GM18502 (cell line): ENCODE data around the gene DSCAM.

Experiments used
- ATAC-seq: cut with Tn5 transposase; IDR thresholded peaks from one replicate; pipeline ENCODE4 v1.9.1; 2021; ENCODE audit warnings: mild to moderate bottlenecking; ENCODE audit not compliant: unreplicated experiment, poor library complexity

The DSCAM gene

GRCh38 chr21:40840401-40841125 is 6.4 kb downstream of the DSCAM start:
- no peak for ATAC-seq

GRCh38 chr21:40839521-40839920 is 7.4 kb downstream of the DSCAM start:
- no peak for ATAC-seq

DNA sequence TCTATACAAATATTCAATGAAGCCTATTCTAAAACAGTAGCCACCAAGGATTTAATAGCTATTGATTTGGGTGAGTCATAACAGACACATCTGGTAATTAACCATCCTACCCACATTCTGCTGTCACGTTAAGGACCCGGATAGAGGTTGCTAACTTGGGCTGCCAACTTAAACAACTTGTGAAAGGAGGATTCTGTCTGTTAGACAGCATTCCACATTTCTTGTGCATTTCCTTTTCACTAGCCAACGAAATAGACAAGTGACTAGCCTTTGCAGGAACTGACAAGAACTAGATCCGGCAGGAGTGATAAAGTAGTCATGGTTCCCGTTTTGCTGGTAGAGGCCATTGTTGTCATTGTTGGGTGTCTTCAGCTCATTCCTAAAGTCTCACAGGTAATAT is 9.5 kb downstream of the DSCAM start:
- no peak for ATAC-seq

- ATAC-seq: no peak
Measured at GRCh38 chr21:40835184-40835694, 11.7 kb downstream of the DSCAM start.

DNA sequence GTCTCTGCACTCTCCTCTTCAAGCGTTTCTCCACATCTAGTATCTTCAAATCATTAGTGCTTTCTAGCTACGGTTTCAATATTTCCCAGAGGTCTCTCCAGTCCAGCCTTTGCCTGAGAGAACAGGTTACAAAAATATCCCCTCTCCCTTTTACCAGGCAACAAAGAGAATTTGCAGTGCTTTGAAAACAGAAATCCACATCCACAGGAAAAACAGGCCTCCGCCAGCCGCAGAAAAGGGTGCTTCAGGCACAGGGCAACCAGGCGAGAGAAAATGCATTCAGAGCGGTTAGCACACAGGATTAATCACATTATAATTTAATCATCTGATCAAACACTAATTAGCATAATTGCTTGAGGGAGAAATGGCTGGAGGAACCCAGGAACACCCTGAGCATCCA is 13.8 kb downstream of the DSCAM start:
- ATAC-seq: no peak

DNA sequence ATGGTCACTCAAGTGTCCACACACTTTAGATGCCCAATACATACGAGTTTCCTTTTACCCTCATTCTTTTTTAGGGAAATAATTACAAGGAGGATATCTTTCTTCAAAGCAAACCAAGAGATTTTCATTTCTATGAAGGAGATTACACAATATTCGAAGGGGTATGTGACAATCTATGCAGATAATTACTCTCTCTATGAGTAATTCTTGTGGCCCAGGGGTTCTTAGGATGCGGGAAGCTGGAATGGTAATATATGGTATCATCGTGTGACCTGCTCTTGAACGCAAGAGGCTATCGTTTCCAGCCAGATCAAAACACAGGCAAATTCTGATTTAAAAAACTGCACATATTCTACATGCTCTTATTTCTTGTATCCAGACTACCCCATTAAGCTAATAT is 14.6 kb downstream of the DSCAM start:
- ATAC-seq: no peak

DNA sequence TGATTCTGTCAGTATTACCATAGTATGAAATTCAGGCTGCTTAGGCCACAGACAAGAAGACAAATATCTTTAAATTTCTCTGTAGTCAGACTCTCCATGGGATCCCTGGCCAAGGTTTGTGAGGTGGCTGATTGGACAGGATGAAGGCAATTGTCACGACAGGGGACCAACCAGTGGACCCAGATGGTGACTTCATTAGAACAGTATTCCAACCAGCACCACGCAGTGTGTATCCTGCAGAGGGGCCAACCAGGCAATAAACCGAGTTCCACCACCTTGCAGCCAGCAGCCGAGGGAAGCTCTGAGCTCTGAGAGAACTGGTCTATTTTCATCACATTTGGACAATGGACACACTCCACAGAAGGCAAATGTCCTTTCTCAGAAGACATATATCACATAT is 16.1 kb downstream of the DSCAM start:
- no peak for ATAC-seq

DNA sequence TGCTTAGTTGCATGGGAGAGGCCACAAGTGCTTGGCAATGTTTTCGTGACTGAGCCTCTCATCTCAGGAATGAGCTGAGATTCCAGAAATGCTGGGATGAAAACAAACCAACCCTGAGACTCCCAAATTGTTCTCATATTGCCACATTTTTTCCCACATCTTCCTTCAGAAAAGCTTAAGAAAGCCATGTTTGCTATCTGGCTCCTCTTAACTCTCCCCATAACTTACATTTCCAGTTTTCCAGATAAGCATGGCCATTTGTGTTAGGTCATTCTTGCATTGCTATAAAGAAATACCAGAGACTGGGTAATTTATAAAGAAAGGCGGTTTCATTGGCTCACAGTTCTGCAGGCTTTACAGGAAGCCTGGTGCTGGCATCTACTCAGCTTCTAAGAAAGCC is 17.2 kb downstream of the DSCAM start:
- no peak for ATAC-seq

DNA sequence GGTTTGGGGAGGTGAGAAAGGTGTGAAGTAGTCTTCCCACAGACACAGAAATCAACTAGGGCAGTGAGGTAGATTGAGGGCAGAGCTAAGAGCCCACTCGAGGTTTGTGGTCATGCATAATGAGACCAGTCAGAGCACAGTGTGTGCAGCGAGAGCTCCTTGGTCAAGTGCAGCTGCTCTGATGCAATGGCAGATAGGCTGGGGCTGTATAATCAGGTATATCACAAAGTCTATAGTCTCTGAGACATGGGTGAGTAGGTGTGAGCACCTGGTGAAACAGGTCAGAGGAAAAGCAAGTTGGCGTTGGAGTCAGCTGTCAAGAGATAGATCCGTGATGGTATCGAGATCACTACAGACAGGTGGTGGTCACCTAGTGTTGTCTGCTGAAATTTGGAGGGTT is 17.6 kb downstream of the DSCAM start:
- ATAC-seq: no peak

DNA sequence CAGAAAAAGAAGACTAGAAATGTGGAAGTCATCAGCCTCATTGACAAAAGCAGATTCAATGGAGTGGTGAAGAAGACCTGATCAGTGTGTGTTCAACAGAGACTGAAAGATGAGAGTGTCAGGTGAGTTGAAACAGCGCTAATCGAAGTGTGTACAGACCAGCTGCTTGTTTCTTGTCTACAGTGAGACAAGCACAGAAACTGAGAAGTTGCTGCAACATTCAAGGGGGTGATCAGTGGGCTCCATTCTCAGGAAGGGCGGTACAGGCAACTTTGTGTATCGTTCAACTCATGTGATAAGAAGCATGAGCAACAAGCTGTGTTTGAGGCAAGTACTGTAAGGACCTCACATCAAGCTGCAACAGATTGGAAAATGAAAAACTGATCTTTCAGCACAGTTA is 19.4 kb downstream of the DSCAM start:
- no peak for ATAC-seq

DNA sequence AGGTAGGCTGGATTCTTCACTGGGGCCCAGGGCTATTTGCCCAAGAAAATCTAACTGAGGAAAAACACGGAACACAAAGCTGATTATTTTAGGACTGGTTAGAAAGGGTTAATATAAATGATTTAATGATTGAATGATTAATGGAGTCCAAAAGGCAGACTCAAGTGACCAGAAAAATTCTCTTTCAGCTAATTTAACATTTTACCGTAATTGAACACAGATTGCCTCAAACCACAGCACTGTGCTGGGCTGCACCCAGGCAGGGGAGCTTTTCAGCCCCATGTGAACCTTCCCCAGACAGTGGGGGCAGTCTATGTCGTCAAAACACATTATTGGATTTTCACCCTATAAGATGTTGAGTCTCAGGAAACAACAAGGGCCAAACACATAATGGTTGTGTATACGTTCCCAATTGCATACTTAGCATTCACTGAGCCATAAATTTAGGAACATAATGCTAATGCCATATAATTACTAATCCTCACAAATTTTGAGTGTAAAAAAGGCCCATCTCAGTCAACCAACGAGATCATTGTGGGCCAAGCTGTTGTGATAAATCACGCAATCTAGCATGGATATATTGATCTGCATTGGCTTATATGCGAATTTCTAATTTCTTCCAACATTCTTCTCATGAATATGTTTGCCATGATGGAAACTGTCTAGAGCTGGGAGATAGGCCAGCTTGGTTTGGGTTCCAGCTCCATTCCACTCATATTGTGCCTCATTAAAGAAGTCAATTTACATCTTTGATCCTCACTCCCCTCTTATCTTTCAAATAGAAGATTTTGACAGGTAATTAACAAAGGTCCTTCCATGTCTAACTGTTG is 27.7 kb downstream of the DSCAM start:
- ATAC-seq: no peak

- no peak for ATAC-seq
Measured at GRCh38 chr21:40813918-40814317, 33.0 kb downstream of the DSCAM start.

DNA sequence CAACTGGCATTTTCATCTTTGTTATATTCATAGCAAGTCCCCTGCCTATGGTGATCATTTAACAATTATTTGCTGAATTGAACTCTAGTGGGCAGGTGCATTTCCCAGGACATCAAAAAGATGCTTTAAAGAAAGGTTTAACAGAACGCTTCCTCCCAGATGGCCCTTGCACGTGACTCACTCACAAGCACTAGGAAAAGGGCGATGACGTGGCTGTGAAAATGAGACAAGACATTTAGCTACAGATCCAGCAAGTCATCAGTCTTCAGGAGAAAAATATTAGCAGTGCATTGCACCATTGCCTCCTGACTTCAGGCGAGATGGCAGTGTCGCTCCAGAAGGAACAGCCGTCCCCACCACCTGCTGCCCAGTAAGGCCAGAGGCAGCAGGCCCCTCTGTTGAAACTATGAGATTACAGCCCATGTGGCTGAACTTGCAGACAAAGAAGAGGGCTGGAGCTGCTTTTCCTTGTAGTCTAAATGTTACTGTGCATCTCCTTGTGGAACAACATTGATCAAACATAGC is 37.2 kb downstream of the DSCAM start:
- ATAC-seq: no peak

- ATAC-seq: no peak
Measured at GRCh38 chr21:40803101-40803500, 43.9 kb downstream of the DSCAM start.

DNA sequence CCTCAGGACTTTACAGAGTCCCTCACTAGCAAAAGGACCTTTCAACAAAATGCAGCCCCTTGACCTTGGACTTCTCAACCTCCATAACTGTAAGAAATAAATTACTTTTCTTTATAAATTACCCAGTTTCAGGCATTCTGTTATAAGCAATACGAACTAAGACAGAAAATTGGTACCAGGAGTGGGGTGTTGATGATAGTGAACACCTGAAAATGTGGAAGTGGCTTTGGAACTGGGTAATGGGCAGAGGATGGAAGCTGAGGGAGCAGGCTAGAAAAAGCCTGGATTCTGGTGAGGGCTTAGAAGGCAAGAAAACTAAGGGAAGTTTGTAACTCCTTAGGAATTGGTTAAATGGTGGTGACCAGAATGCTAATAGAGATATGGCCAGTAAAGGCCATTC is 46.8 kb downstream of the DSCAM start:
- ATAC-seq: no peak

- ATAC-seq: no peak
Measured at GRCh38 chr21:40797891-40798290, 49.1 kb downstream of the DSCAM start.

DNA sequence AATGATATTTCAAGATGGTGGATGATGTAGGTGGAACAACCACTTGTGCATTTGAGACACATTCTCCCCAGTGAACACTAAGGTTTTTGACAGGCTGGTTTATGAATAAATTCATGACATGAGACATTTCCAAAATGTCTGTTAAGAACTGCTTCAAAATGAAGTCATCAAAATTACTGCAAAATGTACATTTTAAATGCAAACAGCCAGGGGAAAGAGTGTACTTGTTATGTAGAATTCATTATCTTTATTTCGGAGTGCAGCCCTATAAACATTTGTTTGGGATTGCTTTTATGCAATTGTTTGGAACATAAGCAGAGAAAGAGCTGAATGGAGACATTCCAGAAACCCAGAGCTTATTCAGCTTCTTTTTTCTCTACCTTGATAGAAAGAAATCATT is 49.5 kb downstream of the DSCAM start:
- ATAC-seq: no peak

DNA sequence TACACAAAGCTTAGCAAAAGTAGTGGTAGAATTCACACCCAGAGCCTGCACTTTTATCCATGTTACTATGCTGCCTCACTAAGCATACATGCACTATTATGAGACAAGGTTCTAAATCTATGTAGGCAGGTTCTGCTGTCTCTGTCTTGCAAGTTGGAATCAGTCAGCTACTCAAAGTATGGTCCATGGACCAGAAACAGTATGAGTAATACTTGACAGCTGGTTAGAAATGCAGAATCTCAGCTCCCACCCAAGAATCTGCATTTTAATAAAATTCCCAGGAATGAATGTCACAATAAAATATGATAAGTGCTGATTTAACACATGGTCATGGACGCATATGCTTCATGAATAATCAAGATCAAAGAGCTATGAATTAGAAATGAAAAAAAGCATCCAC is 50.5 kb downstream of the DSCAM start:
- no peak for ATAC-seq

GRCh38 chr21:40795313-40795712 is 51.6 kb downstream of the DSCAM start:
- ATAC-seq: no peak

DNA sequence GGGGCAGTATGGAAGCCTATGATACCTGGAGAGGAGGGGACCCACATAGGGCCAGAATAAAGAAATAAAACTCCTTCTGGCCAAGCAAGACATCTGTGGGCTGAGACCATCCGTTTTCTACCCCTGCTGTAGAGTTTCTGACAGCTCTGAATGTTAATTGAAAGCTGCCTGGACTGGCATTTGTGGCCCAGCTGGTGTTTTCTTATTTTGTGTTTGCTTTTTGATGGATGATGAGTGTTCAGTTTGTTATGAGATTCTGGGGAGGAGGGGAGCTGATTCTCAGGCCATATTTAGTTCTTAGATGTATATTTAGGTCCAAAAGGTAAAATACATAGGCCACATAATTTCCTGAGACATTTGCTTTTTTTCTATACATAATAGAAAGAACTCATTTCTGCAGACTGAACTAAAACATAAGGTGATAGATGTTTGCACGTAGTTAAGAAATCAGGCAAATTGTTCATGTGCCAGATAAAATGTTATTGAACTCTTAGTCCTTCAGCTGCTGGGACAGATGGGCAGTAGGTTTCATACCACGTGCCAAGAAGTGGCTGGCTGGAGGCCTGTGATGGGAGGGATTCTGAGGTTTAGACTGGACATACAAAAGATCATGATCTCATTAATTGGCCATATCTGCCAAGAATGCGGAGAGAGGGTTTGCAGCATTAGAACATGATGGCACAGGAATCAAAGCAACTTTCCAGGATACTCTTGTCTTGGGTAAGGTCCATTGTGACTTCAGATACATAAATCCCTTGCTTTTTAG is 54.1 kb downstream of the DSCAM start:
- ATAC-seq: no peak

DNA sequence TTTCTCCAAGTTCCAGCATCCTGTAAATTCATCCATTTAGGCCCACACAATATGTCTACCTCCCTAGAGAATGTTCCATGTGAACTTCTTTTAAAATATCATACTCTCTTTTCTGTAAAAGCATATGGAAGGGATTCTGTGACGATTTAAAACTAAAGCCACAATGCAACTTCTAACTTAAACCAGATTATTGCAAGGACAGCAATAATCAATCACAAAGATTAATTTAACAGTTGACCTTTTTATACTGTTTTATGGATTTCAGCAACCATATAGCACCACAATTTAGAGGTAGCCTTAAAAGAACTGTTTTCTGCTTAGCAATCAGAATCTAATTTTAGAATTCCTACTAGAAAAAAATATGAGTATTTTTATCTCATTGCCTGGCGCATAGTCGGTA is 58.3 kb downstream of the DSCAM start:
- ATAC-seq: no peak
